Panc1 (cell line): Measurements from ENCODE around the gene CTDSP1. TPM values are rescaled to one million over a fixed set of nuclear protein-coding genes. Genes with fewer than 3 reads are reported as not detected.
A peak's percentile ranks its signal among the peaks of the same experiment; 100 is the strongest.

Experiments used
- ATAC-seq: fragments of 200-7000 bp; cut with Tn5 transposase; 2 replicates; pipeline ENCODE4 v1.9.1; 2020; ENCODE audit warnings: mild to moderate bottlenecking, moderate library complexity
- BruUV-seq: library from RNA; stranded (reverse); fragments of 400-500 nt; replicated peaks from 2 replicates; lab custom pipeline; 2021; lab: Mats Ljungman, UMichigan
- CTCF ChIA-PET: fragments of 300-600 bp; sonication (Branson Sonifier 250); formaldehyde crosslinking; loops from one replicate; lab custom pipeline; 2022; ENCODE audit warnings: antibody characterized with exemption; lab: Charles Lee
- POLR2A ChIA-PET: fragments of 300-600 bp; sonication (Branson Sonifier 250); formaldehyde crosslinking; loops from one replicate; lab custom pipeline; 2022; ENCODE audit warnings: antibody characterized with exemption; lab: Charles Lee
- DNase-seq: peaks from one replicate; pipeline ENCODE4 v3.0.0-alpha.2; 2010; ENCODE audit warnings: low read depth, low spot score
- H3K27ac ChIP-seq: 2 replicates; pipeline ENCODE4 v1.5.1; 2011; ENCODE audit warnings: mild to moderate bottlenecking, low read length, inconsistent platforms
- H3K27me3 ChIP-seq: fragments of 200-500 bp; sonication (Bioruptor generic); 2 replicates; pipeline ENCODE4 v1.6.0; 2014; ENCODE audit warnings: low read length, inconsistent platforms; ENCODE audit not compliant: control insufficient read depth, insufficient read depth
- H3K36me3 ChIP-seq: fragments of 200-500 bp; sonication (Bioruptor generic); 2 replicates; pipeline ENCODE4 v1.5.1; 2014; ENCODE audit warnings: inconsistent platforms, mild to moderate bottlenecking, low read length, moderate library complexity; ENCODE audit not compliant: control insufficient read depth, insufficient read depth
- H3K4me1 ChIP-seq: 2 replicates; pipeline ENCODE4 v1.5.1; 2011; ENCODE audit warnings: inconsistent platforms, mild to moderate bottlenecking, low read length, moderate library complexity; ENCODE audit not compliant: control insufficient read depth, insufficient read depth
- H3K4me3 ChIP-seq, 2 experiments: 2 replicates each; pipeline ENCODE4 v1.5.1; 2011 to 2012; ENCODE audit warnings: low read depth in 2 of 2, low read length in 2 of 2, mild to moderate bottlenecking in 2 of 2, inconsistent platforms in 1 of 2, moderate library complexity in 1 of 2
- H3K9me3 ChIP-seq: fragments of 200-500 bp; sonication (Bioruptor generic); 2 replicates; pipeline ENCODE4 v1.5.1; 2014; ENCODE audit warnings: low read depth, mild to moderate bottlenecking, inconsistent platforms, low read length, moderate library complexity; ENCODE audit not compliant: control insufficient read depth, insufficient read depth
- CTCF ChIP-seq: fragments of 450-650 bp; IDR thresholded peaks from 2 replicates; pipeline ENCODE4 v1.5.1; 2017; ENCODE audit warnings: mild to moderate bottlenecking
- POLR2AphosphoS5 ChIP-seq: IDR thresholded peaks from 2 replicates; pipeline ENCODE4 v1.6.1; 2012; ENCODE audit warnings: mild to moderate bottlenecking, low read depth, low read length, moderate library complexity
- REST ChIP-seq, 2 experiments: IDR thresholded peaks; 2 replicates each; pipeline ENCODE4 v1.6.1; 2011 to 2012; ENCODE audit warnings: low read depth in 2 of 2, control low read depth in 1 of 2, low read length in 1 of 2, mild to moderate bottlenecking in 1 of 2, moderate library complexity in 1 of 2; ENCODE audit not compliant: insufficient read depth in 1 of 2
- SIN3A ChIP-seq: IDR thresholded peaks from 2 replicates; pipeline ENCODE4 v1.6.1; 2012; ENCODE audit warnings: low read depth, mild to moderate bottlenecking, low read length, moderate library complexity, borderline replicate concordance; ENCODE audit not compliant: insufficient read depth
- TCF7L2 ChIP-seq: IDR thresholded peaks from 2 replicates; pipeline ENCODE4 v1.6.1; 2011; ENCODE audit warnings: mild to moderate bottlenecking, low read depth, low read length, inconsistent platforms
- in situ Hi-C: cut with HindIII; loops from 2 replicates; pipeline ENCODE4 v1.10.0; 2016; ENCODE audit warnings: low sequenced_read_pairs, low pct_unique_long_range_greater_than_20kb
- intact Hi-C: fragments of 100-400 bp; cut with micrococcal nuclease; formaldehyde crosslinking; loops from one replicate; pipeline ENCODE4 v1.10.0; 2022; ENCODE audit not compliant: unreplicated experiment
- total RNA-seq: library from RNA; stranded (reverse); gene quantifications from one replicate; pipeline ENCODE4 v1.2.1, GENCODE V29; 2021; ENCODE audit not compliant: unreplicated experiment

Gene CTDSP1
- total RNA-seq, 1 experiment from 2014 or later: 128 TPM

- TF ChIP-seq CTCF (no peak), REST (IDR thresholded peaks at IDR 0.05; ENCODE audit: insufficient read depth in 1 of 2, low read depth in 2 of 2, low read length in 1 of 2) (no peak), POLR2AphosphoS5 (no peak), TCF7L2 (no peak), SIN3A (no peak)
- peak overlapping the region; percentile 76 to 78 for H3K4me3 ChIP-seq
- peak overlapping the region; percentile 76 for H3K27ac ChIP-seq
- in situ Hi-C loops: no loop called here
- BruUV-seq: no TSS peak
- no peaks in the 10 kb centered on the region for H3K27me3 ChIP-seq
- no peak for ATAC-seq
- ChIA-PET CTCF (interaction anchor here (0.6 kb wide), 1 partner anchor 68 kb away, joined by 11 read pairs; no protein-coding TSS in a partner anchor), POLR2A (no interaction called here)
- DNase-seq: no peak
- peaks cover 60% of the 10 kb centered on the region for H3K4me1 ChIP-seq
- no peaks in the 10 kb centered on the region for H3K9me3 ChIP-seq
- no peaks in the 10 kb centered on the region; the same call in none of the 2 replicates for H3K36me3 ChIP-seq
- intact Hi-C loops: no loop called here
These were observed 2.2 kb downstream of the CTDSP1 start for GRCh38 chr2:218401890-218402289.

GRCh38 chr2:218402491-218402901 lies 2.8 kb downstream of the CTDSP1 start:
- DNase-seq: no peak
- no peak for ATAC-seq
- TF ChIP-seq REST (IDR thresholded peaks at IDR 0.05; ENCODE audit: insufficient read depth in 1 of 2, low read depth in 2 of 2, low read length in 1 of 2): no peak
- TF ChIP-seq SIN3A: no peak
- no peak for TF ChIP-seq POLR2AphosphoS5
- TF ChIP-seq CTCF: no peak
- no peak for TF ChIP-seq TCF7L2
- H3K4me3 ChIP-seq: no peak overlapping the region; a peak in 1 of 4 replicates
- ChIA-PET POLR2A (no interaction called here), CTCF (no interaction called here)
- no peaks in the 10 kb centered on the region for H3K27me3 ChIP-seq
- no peaks in the 10 kb centered on the region for H3K9me3 ChIP-seq
- H3K4me1 ChIP-seq: peaks cover 59% of the 10 kb centered on the region
- intact Hi-C loops (no loop called here), in situ Hi-C loops (no loop called here)
- no TSS peak for BruUV-seq
- H3K27ac ChIP-seq: peak overlapping the region; percentile 61
- H3K36me3 ChIP-seq: no peaks in the 10 kb centered on the region; the same call in none of the 2 replicates
